GM18498 (cell line): ENCODE measurements around the gene HEMK1.
A peak's percentile ranks its signal among the peaks of the same experiment; 100 is the strongest.

Source experiments
- ATAC-seq: cut with Tn5 transposase; IDR thresholded peaks from one replicate; pipeline ENCODE4 v1.9.1; 2021; ENCODE audit warnings: mild to moderate bottlenecking, moderate library complexity; ENCODE audit not compliant: unreplicated experiment

Gene HEMK1

DNA sequence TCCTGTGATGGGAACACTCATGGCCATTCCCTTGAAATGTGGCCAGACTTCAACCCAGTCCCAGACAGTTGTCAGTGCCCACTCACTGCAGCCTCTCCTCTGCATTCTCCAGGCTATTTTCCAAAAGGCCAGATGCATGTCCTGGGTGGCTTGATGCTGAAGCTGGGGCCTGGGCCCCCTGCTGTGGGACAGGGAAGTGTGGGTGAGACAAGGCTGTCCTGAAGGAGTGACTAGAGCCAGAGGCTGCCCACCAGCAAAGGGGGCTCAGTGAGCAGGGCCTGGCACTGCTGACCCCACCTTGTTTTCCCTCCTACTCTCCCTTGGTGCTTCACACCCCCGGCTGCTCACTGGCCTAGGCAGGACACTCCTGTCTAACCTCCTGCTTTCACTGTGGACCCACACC, 30.4 kb downstream of the HEMK1 start:
- no peak for ATAC-seq

DNA sequence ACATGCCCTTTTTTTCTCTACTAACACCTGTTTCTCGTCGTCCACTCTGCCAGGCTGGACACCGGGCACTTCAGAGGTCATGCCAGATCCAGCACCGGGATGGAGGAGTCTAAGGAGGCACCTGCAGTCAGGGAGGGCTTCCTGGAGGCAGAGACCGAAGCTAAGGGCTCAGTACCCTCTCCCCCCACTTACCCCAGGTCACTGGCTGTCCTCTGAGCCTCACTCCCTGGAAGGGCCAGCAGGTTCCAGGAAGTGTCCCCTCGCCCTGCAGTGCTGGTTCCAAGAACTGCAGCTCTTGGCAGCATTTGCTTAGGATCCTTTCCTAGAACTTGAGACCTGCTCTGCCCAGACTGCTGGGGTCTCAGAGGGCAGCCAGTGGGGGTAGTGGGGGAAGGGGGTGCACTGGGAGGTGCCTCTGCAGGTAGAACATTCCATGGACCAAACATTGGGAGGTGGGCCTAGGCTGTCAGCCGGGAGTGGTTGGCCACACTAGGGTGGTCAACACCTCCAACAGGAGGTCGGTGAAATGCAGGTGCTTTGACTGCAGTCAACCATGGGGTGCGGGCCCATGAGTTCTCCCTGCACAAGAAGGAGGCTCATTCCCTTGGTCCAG, 30.9 kb downstream of the HEMK1 start:
- no peak for ATAC-seq

DNA sequence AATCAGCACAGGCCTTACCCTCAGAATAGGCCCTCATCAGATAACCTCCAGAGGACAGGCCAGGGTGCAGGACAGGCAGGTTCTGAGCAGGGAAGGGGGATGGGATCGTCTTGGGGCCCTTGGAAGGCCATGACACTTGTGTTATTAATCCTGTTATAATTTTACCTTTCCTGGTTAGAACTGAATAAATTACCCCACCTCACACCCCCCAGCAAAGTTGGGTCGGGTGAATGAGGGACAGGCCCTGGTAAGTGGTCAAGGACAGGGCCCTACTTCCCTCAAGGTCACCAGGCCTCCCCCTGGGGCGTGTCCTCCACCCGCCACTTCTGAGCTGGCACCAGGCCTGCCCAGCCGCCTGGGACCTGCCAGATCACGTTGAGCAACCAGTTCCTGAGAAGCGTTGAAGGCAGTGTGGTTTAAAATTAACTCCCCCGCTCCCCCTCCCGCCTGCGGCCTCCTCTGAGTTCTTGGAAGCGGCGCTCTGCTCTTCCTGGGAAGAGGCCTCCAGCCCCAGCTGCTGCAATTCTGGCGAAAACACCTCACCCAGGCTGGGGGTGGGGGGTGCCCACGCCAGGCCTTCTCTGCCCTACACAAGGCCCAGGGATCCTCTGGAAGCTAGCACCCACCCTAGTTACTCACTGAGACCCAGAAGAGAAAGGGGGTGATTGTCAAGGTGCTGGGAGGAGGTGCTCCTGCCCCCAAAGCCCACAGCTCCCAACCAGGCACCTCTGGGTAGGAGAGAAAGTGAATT, 31.7 kb downstream of the HEMK1 start:
- ATAC-seq, result peak; percentile 75

GRCh38 chr3:50602595-50603191, 33.4 kb downstream of the HEMK1 start:
- no peak for ATAC-seq

- no peak for ATAC-seq
Observed at GRCh38 chr3:50603261-50604109, 34.2 kb downstream of the HEMK1 start.

GRCh38 chr3:50604110-50604621, 34.8 kb downstream of the HEMK1 start:
- ATAC-seq, result no peak

DNA sequence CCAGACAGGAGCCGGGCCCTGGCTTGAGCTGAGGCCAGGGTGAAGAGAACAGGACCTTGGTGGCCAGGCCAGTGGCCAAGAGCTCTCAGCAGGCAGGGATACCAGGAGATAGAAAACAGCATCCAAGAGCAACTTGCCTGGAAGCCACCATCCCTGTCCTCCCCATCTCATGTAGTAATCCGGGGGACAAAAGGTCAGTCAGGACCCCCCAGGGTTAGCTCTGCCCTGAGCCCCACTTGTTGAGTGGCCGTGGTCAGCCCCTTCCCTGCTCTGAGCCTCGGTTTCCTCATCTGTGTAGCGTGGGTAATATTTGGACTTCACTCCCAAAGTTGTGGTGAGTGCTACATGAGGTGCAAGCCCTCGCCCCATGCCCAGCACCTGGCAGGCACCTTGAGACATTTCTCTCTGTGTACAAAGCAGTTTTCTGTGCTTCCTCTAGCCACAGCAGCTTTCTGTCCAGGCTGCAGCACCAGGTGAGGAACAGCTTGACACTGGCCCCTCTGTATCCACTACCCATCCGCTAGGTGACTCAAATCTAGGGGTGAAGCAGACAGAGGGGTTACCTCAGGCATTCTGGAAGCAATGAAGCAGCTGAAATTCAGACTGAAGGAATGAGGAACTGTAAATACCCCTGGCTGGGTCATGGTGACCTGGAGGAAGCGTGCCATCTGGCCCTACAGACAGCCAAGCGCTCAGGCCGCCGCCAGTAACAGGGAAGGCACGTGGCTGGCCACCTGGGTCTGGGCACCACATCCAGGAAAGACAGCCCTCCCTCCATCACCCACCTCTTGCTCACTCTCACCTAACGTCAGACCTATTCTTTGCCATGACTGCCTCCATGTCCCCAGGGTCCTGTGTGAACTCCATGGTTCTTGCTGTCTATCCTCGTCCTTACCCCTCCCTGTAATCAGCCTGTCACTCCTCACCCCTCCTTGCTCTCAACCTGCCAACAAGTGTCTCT, 35.6 kb downstream of the HEMK1 start:
- no peak for ATAC-seq

DNA sequence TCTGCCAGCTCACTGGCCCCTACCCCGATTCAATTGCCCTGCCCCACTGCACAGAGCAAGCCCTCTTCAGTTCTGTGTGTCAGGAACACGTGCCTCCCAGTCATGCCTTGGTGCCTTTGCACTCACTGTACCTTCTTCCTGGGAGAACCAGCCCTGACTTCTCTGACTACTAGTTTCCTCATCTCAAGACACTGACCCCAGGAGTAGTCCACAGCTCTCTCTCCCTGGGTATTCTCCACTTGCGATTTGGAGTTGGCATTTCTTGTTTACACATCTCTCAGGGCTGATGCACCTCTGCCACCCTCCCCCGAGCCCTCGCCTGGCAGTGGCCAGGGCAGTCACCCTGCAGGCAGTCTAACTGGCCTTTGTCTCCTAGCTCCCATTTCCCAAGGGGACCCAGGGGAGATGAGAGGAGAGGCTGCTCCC, 36.6 kb downstream of the HEMK1 start:
- ATAC-seq, result no peak

DNA sequence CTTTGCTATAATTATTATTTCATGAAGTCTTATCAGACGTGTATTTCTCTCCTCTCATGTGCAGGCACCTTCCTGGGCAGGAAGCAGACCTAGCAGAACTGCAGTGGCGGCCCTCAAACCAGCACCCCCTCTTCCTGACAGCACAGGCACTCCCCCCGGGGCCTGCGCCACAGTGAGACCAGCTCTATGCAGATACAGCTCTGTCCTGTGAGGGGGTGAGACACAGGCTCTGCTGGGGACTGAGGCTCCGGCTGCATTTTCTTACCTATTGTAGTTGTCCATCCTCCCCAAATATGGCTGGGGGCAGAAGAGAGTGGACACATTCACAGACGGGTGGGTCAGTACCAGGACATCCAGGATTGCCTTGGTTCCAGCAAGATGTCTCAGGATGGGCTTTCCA, 37.3 kb downstream of the HEMK1 start:
- ATAC-seq, result no peak

GRCh38 chr3:50607271-50608091, 38.2 kb downstream of the HEMK1 start:
- ATAC-seq, result no peak

GRCh38 chr3:50608278-50608677, 39.0 kb downstream of the HEMK1 start:
- no peak for ATAC-seq

- no peak for ATAC-seq
Observed at GRCh38 chr3:50609071-50609762, 39.9 kb downstream of the HEMK1 start.

GRCh38 chr3:50609763-50610085, 40.4 kb downstream of the HEMK1 start:
- ATAC-seq, result no peak

DNA sequence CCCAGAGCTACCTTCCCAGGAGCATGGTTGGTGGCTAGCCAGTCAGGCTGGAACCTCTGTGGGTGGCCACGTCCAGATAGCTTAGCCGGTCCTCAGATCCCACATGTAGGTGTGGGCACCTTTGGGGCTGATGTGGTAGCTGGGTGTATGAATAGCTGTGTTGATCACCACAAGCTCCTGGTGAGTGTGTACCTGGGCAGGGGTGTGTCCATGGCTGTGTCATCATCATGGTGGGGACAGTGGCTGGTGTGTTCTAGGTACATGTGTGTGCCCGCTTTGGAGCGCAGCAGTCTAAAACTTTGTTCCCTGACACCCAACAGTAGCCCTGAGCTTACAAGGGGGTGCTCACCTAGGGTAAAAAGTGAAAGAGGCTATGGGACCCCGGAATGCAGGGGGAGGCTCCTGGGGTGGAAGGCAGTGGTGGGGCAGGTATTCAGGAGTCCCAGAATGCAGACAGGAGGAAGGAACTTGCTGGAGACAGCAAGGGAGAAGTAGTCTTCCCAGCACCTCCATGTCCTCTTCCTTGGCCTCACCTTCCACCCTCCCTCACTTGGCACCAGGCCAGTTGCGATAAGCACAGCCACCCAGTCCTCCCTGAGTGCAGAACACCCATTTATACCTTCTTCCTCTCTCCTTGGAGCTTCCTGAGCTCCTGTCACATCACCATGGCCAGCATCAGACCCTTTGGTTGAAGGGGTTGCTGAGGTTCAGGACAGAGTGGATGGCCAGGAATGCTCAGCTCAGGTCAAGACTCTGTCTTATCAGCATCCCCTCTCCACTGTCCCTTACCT, 41.1 kb downstream of the HEMK1 start:
- no peak for ATAC-seq

GRCh38 chr3:50610992-50611463, 41.7 kb downstream of the HEMK1 start:
- no peak for ATAC-seq

DNA sequence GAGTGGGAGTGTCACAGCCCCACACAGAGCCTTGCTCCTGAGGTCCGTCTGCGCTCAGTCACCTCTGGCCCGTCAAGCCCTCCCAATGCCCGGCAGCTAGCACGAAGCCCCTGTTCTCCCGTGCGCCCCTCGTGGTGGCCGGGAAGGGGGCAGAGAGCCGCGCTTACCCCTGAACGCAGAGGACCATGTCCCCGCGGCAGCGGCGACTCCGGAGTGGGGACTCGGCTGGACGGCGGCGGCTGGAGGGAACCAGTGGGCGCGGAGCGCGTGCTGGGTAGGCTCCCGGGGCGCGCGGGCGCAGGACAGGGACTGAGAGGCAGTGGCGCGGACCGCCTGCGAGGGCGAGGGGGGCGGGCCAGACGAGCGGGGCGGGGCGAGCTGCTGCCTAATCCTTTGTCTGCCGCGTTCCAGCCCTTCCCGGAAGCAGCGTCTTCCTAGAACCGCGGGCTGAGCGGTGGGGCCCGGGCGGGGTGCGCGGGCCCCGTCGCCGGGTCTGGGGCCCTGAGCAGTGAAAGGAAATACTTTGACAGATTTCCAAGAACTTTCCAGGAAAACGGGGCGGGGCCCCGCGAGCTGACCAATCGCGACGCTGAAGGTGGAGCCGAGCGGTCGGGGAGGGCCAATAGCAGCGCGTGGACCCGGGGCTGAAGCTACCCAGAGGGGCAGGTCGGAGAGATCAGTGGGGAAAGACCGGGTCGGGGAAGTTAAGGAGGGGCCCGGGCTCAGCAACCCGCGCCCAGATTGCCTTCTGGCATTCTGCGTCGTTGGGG, 42.3 kb downstream of the HEMK1 start, which contains the start of gene CISH:
TSS of gene CISH (minus strand) at position 311 of the 770 bp plus-strand sequence. CDS start at position 187, 124 bp downstream.
- ATAC-seq, result peak; percentile 78
